Naive thymus-derived CD8-positive, alpha-beta T cell (primary cell): ENCODE measurements around the gene TBATA. TPM values are rescaled to one million over a fixed set of nuclear protein-coding genes. Genes with fewer than 3 reads are reported as not detected.

ENCODE experiments used
- ATAC-seq, 2 donors: fragments of 150-1000 bp; cut with Tn5 transposase in 1 of 2; sonication (Bioruptor Pico), chemical (Tn5 transposase) in 1 of 2; 1 replicate in 1 of 2; 2 replicates in 1 of 2; pipeline ENCODE4 v1.10.0; 2021; ENCODE audit warnings: mild to moderate bottlenecking in 2 of 2, moderate library complexity in 2 of 2
- POLR2A ChIA-PET: fragments of 350-600 bp; sonication (Branson Sonifier 250); formaldehyde crosslinking; loops from one replicate; lab custom pipeline; 2021; ENCODE audit warnings: antibody characterized with exemption; lab: Charles Lee
- DNase-seq, 10 donors: peaks; one replicate each; pipeline versions ENCODE4 v3.0.0 to v3.0.0-alpha.2; 2020 to 2022
- H3K27ac Mint-ChIP-seq, 10 donors: one replicate each; pipeline ENCODE4 v1.8.0; 2020 to 2022; ENCODE audit warnings: mild to moderate bottlenecking in 10 of 10, mixed read lengths in 10 of 10, moderate library complexity in 4 of 10, inconsistent platforms in 1 of 10
- H3K27me3 Mint-ChIP-seq, 5 donors: one replicate each; pipeline ENCODE4 v1.8.0; 2021 to 2022; ENCODE audit warnings: mixed read lengths in 5 of 5
- H3K36me3 Mint-ChIP-seq, 3 donors: one replicate each; pipeline ENCODE4 v1.8.0; 2020 to 2022; ENCODE audit warnings: mixed read lengths in 3 of 3, mild to moderate bottlenecking in 2 of 3, inconsistent platforms in 1 of 3
- H3K4me1 Mint-ChIP-seq, 4 donors: one replicate each; pipeline ENCODE4 v1.8.0; 2021 to 2022; ENCODE audit warnings: mixed read lengths in 4 of 4
- H3K4me3 Mint-ChIP-seq, 10 donors: one replicate each; pipeline ENCODE4 v1.8.0; 2020 to 2022; ENCODE audit warnings: mild to moderate bottlenecking in 10 of 10, mixed read lengths in 10 of 10, moderate library complexity in 6 of 10, inconsistent platforms in 1 of 10
- H3K9me3 Mint-ChIP-seq, 9 donors: one replicate each; pipeline ENCODE4 v1.8.0; 2020 to 2022; ENCODE audit warnings: mixed read lengths in 9 of 9, mild to moderate bottlenecking in 3 of 9, inconsistent platforms in 1 of 9, moderate library complexity in 1 of 9
- polyA plus RNA-seq, 3 donors: library from polyadenylated mRNA; unstranded; fragments of 300-500 nt; fragmentation: Illumina TruSeq; gene quantifications; one replicate each; pipeline ENCODE4 v1.2.3, GENCODE V29; 2021
- total RNA-seq, 8 experiments: library from RNA in 2 of 8; stranded (reverse) in 2 of 8; gene quantifications; one replicate each; pipeline ENCODE4 v1.2.3 and lab custom pipeline; 2021 to 2026

TBATA gene
- total and polyA plus RNA-seq, 5 experiments from 2014 or later, result not detected

DNA sequence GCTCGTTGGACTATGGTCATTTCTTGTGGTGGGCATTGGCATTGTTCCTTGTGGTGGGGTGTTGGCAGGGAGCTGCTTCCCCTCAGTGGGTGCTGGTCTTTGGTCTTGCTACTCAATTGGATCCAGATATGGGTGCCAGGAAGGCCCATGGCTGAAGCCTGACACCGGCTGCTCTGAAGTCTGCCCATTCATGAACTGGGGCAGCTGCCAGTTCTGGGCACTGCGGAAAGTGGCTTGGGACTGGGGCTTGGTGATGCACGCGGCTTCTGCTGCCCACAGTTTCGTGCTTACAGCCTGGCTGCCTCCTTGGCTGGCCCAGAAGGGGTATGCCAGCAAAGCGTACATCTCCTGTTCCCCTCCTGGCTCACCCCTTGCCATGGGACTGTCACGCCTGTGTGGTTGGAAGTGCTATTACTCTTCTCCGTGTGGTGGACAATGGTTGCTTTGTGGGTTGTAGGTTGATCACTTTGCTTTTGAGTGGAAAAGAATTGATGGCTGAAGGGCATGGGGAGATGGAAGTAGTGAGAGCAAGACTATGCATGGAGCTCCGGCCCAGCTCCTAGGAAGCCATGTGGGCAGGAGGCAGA is 58.2 kb downstream of the TBATA start:
- POLR2A ChIA-PET, result no interaction called here
- Mint-ChIP-seq H3K9me3 (no peaks in the 10 kb centered on the region), H3K4me3 (peak overlapping the region in 1 of 10 donors; percentile 38)

GRCh38 chr10:70723771-70724170 is 61.4 kb downstream of the TBATA start:
- Mint-ChIP-seq H3K36me3 (no peaks in the 10 kb centered on the region), H3K4me3 (no peak overlapping the region), H3K9me3 (no peaks in the 10 kb centered on the region), H3K27me3 (no peaks in the 10 kb centered on the region), H3K4me1 (peaks cover 0 to 3% (median 0%) of the 10 kb centered on the region in 4 donors), H3K27ac (no peak overlapping the region)
- ATAC-seq (no peak), DNase-seq (no peak)
- POLR2A ChIA-PET, result no interaction called here

More for the DNA sequence above, 58.2 kb downstream of the TBATA start:
- Mint-ChIP-seq H3K27ac (no peak overlapping the region), H3K36me3 (no peaks in the 10 kb centered on the region), H3K27me3 (peaks cover 0 to 2% (median 0%) of the 10 kb centered on the region in 5 donors), H3K4me1 (peaks cover 0 to 3% (median 0%) of the 10 kb centered on the region in 4 donors)
- DNase-seq, result no peak
- ATAC-seq, result no peak

DNA sequence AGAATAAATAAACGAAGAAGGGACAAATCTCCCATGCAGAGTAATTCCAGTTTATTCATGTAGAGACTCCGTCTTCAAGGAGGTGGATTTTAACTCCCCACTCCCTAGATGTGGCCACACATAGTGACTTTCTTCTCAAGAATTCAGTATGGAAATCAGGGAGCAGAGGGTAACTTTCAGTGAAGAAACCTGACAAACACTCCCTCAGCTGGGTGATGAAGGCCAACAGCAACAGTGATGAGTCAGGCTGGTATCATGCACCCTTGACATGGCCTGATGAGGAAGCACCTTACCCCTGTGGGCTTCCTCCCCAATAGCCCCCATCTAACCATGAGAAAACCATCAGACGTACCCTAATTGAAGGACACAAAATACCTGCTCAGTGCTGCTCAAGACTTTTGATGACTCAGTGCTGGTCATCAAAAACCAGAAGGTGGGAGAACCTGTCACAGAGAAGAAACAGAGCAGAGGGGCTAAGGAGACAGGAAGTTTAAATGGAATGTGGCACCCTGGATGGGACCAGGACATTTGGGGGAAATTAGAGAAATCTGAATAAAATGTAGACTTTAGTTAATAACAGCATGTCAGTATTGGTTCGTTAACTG is 62.3 kb downstream of the TBATA start:
- ATAC-seq (no peak), DNase-seq (no peak)
- POLR2A ChIA-PET, result no interaction called here
- H3K9me3 Mint-ChIP-seq, result no peaks in the 10 kb centered on the region
- H3K4me1 Mint-ChIP-seq, result peaks cover 0 to 3% (median 0%) of the 10 kb centered on the region in 4 donors
- H3K27me3 Mint-ChIP-seq, result no peaks in the 10 kb centered on the region
- H3K4me3 Mint-ChIP-seq, result no peak overlapping the region
- H3K27ac Mint-ChIP-seq, result no peak overlapping the region
- H3K36me3 Mint-ChIP-seq, result no peaks in the 10 kb centered on the region

Other genes starting within 250 kb of the TBATA start
- 10 to 100 TPM; 14.7 to 16.8 TPM for gene PRF1, start 182.6 kb downstream of the TBATA start, total RNA-seq
- gene PRF1, start 182.6 kb downstream of the TBATA start, polyA plus RNA-seq, result 100 to 1,000 TPM in 1 of 3 donors, 10 to 100 TPM in 2; 58.3 to 435 (median 84.3) TPM
- not detected for gene ADAMTS14, start 112.9 kb downstream of the TBATA start, total RNA-seq
- gene ADAMTS14, start 112.9 kb downstream of the TBATA start, polyA plus RNA-seq, result not detected
- 10 to 100 TPM; 28.2 to 36.1 TPM for gene SGPL1, start 30.6 kb upstream of the TBATA start, total RNA-seq
- gene SGPL1, start 30.6 kb upstream of the TBATA start, polyA plus RNA-seq, result 10 to 100 TPM; 10.7 to 16.7 (median 12.4) TPM
- 1 to 10 TPM; 6.0 to 9.5 TPM for gene PCBD1, start 103.2 kb upstream of the TBATA start, total RNA-seq
- 10 to 100 TPM in 2 of 3 donors, 1 to 10 TPM in 1; 8.6 to 23.2 (median 14.9) TPM for gene PCBD1, start 103.2 kb upstream of the TBATA start, polyA plus RNA-seq